Neural crest cell (in vitro differentiated cells): ENCODE measurements around the gene NTNG2. TPM values are rescaled to one million over a fixed set of nuclear protein-coding genes. Genes with fewer than 3 reads are reported as not detected.
A peak's percentile ranks its signal among the peaks of the same experiment; 100 is the strongest.
"Not testable (repeated sequence)": the region's sequence is repeated elsewhere in the genome, so short reads cannot be mapped to it uniquely, and the experiment has no call there.

ENCODE experiments used
- DNase-seq: peaks from one replicate; pipeline ENCODE4 v3.0.0; 2021; ENCODE audit warnings: low read depth, mixed read lengths, low spot score
- H3K27ac Mint-ChIP-seq: one replicate; pipeline ENCODE4 v1.8.0; 2021; ENCODE audit warnings: mild to moderate bottlenecking, mixed read lengths; ENCODE audit not compliant: unreplicated experiment
- H3K27me3 Mint-ChIP-seq: 2 replicates; pipeline ENCODE4 v1.8.0; 2021; ENCODE audit warnings: low read depth, mild to moderate bottlenecking, mixed read lengths
- H3K36me3 Mint-ChIP-seq: 2 replicates; pipeline ENCODE4 v1.8.0; 2021; ENCODE audit warnings: low read depth, mild to moderate bottlenecking, mixed read lengths
- H3K4me1 Mint-ChIP-seq: 2 replicates; pipeline ENCODE4 v1.8.0; 2021; ENCODE audit warnings: mixed read lengths
- H3K4me3 Mint-ChIP-seq: one replicate; pipeline ENCODE4 v1.8.0; 2021; ENCODE audit warnings: mild to moderate bottlenecking, mixed read lengths
- H3K9me3 Mint-ChIP-seq: 2 replicates; pipeline ENCODE4 v1.8.0; 2021; ENCODE audit warnings: mixed read lengths
- CTCF ChIP-seq: fragments of 200-600 bp; sonication (generic); conservative IDR thresholded peaks from 2 replicates; pipeline ENCODE4 v1.5.0; 2021; ENCODE audit warnings: antibody characterized with exemption, mild to moderate bottlenecking
- total RNA-seq: library from RNA; stranded (reverse); gene quantifications from 2 replicates; pipeline ENCODE4 v1.2.1, GENCODE V29; 2021

The NTNG2 gene
- total RNA-seq, 1 donor from 2014 or later: 3.6 TPM

DNA sequence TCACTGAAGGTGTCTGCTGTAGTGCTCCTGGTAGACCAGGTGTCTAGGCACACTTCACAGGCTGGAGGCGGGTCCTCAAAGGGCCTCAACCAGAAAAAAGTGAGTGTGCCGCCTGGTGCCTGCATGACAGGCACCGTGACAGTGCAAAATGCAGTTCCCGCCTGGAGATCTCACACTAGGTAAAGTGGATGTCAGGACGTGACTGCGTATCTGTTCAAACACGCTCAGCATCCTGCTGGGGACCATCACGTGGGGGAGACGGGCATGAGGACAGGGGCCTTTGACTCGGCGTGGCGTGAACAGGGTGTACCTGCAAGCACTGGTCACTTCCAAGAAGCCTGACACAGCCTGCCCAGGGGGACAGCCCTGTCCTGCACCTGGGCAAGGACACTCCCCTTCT is 32.3 kb upstream of the NTNG2 start:
- no peak for DNase-seq
- Mint-ChIP-seq H3K27me3 (peaks cover 62% of the 10 kb centered on the region), H3K9me3 (no peaks in the 10 kb centered on the region), H3K27ac (no peak overlapping the region), H3K4me1 (no peaks in the 10 kb centered on the region), H3K36me3 (no peaks in the 10 kb centered on the region), H3K4me3 (no peak overlapping the region)
- no peak for TF ChIP-seq CTCF

GRCh38 chr9:132134085-132134484 is 27.8 kb upstream of the NTNG2 start:
- H3K27ac Mint-ChIP-seq, DNase-seq, H3K9me3 Mint-ChIP-seq, H3K4me3 Mint-ChIP-seq, H3K36me3 Mint-ChIP-seq: not testable (repeated sequence)
- H3K4me1 Mint-ChIP-seq: peaks cover 18% of the 10 kb centered on the region
- H3K27me3 Mint-ChIP-seq: peaks cover 29% of the 10 kb centered on the region

DNA sequence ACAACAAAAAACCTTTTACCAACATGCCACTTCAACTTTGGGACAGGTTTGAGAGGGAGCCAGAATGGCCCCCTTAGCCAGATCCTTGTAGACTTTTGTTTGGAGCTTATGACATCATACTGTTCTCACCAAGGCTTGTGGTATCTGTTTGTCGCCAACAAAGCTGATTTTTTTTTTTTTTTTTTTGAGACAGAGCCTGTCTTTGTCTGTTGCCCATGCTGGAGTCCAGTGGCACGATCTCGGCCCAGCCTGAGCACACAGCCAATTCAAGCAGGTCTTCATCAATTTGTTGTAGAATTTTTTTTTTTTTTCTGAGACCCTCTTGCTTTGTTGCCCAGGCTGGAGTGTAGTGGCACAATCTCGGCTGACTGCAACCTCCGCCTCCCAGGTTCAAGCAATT is 26.4 kb upstream of the NTNG2 start:
- H3K36me3 Mint-ChIP-seq: no peaks in the 10 kb centered on the region
- peaks cover 28% of the 10 kb centered on the region for H3K4me1 Mint-ChIP-seq
- no peak for TF ChIP-seq CTCF
- DNase-seq: no peak
- no peaks in the 10 kb centered on the region for H3K9me3 Mint-ChIP-seq
- peaks cover 28% of the 10 kb centered on the region for H3K27me3 Mint-ChIP-seq
- no peak overlapping the region for H3K27ac Mint-ChIP-seq
- no peak overlapping the region for H3K4me3 Mint-ChIP-seq

DNA sequence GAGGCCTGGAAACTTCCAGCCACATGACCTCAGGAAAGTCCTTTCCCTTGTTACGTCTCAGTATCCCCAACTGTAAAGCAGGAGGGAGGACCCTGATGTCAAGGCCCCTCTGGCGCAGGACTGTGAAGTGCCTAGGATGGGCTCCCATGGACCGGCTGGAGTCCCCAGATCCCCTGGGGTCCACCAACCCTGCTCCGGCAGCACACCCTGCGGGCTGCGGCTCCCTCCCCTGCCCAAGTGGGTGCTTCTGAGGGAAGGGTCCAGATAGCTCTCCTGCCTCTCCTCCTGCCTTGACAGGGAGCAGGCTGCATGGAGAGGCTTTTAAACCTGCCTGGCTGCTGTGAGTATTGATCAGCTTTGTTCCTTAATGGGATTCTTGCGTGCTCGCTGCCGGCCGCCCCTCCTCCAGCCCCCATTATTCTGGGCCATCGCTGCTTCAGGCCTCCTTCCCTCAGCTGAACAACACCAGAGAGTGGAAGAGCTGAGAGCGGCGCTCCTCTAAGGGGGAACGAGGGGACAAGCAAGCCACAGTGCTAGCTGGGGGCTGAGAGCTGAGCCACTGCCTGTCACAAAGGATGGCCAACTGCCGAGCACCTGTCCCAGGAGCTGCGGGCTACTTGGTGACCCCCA is 25.6 kb upstream of the NTNG2 start:
- Mint-ChIP-seq H3K27ac (peak overlapping the region; percentile 71), H3K27me3 (peaks cover 23% of the 10 kb centered on the region), H3K4me3 (no peak overlapping the region), H3K36me3 (no peaks in the 10 kb centered on the region), H3K9me3 (no peaks in the 10 kb centered on the region), H3K4me1 (peaks cover 36% of the 10 kb centered on the region)
- no peak for DNase-seq
- TF ChIP-seq CTCF: no peak

- Mint-ChIP-seq H3K4me3 (peak overlapping the region; percentile 82), H3K9me3 (no peaks in the 10 kb centered on the region), H3K36me3 (no peaks in the 10 kb centered on the region), H3K4me1 (peaks cover 48% of the 10 kb centered on the region), H3K27me3 (peaks cover 18% of the 10 kb centered on the region), H3K27ac (peak overlapping the region; percentile 85)
- TF ChIP-seq CTCF: no peak
- peak; percentile 31 for DNase-seq
These were observed 20.4 kb upstream of the NTNG2 start for GRCh38 chr9:132141344-132141947.

DNA sequence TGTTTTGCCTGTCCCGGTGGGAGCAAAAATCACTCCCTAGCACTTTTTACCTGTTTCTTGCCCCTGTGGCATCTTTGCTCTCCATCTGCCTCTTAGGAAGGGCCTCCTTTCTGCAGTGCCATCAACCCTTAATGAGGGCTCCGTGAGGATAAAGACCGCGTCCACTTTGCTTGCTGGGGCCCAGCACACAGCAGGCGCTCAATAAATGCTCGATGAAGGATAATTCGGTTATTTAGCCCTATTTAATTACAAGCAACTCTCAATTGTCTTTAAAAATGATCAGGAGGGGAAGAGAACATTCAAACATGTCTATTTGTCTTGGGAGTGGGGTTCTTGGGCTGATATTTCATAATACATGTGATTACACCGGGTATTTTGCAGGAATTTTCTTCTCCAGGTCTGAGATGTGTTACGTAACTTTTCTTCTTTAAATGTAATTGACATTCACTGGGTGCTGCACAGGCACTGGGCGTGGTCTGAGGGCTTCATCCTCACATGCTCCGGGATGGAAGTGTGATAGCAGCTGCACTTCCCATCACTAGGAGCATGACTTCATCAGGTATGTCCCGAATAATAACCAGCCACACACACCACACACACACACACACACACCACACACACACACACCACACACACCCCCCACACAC is 19.8 kb upstream of the NTNG2 start:
- Mint-ChIP-seq H3K4me1 (peaks cover 42% of the 10 kb centered on the region), H3K9me3 (no peaks in the 10 kb centered on the region), H3K27ac (peak overlapping the region; percentile 32), H3K4me3 (peak overlapping the region; percentile 82), H3K36me3 (no peaks in the 10 kb centered on the region), H3K27me3 (peaks cover 18% of the 10 kb centered on the region)
- no peak for TF ChIP-seq CTCF
- no peak for DNase-seq
